ENCODE measurements around the gene ZNF768. TPM values are rescaled to one million over a fixed set of nuclear protein-coding genes. Genes with fewer than 3 reads are reported as not detected.

ZNF768 gene
- total and polyA plus RNA-seq, 2 of the 13 experiments (the other 11 are each of a cell fraction or from before 2014, with no cell fraction given): 26.7 to 34.4 TPM

DNA sequence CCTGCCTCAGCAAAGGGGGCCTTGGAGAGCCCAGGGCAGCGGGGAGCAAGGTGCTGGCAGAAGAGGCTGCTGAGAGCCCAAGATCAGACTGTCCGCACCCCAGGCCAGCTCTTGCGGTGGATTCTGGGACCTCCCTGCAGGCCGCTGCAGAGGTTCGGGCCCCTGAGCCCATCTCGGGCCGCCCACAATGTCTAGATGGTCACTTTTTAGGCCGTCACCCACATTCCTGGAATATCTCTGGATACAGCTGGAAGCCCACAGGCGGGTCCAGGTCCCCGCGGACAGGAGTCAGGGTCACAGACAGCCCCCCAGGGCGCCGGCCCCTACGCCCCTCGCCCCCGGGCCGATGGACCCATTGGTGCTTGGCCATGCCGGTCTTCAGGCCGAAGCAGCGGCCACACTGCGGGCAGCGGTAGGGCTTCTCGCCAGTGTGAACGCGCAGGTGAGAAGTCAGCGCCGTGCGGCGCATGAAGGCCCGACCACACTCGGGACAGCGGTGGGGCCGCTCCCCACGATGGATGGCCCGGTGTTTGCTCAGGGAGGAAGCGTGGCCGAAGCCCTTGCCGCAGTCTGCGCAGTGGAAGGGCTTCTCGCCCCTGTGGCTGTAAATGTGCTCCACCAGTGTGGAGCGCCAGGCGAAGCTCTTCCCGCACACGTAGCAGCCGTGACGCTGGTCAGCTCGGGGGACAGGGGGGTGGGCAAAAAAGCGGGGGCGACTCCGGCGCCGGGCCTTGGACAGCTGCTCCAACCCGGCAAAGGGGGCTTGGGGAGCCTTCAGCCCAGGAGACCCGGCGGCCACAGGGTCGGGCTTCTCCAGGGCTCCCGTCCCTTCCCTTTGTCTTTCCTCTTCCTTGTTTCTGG lies 6.1 kb upstream of the ZNF768 start (continued):
- TF ChIP-seq, protein P1, sequence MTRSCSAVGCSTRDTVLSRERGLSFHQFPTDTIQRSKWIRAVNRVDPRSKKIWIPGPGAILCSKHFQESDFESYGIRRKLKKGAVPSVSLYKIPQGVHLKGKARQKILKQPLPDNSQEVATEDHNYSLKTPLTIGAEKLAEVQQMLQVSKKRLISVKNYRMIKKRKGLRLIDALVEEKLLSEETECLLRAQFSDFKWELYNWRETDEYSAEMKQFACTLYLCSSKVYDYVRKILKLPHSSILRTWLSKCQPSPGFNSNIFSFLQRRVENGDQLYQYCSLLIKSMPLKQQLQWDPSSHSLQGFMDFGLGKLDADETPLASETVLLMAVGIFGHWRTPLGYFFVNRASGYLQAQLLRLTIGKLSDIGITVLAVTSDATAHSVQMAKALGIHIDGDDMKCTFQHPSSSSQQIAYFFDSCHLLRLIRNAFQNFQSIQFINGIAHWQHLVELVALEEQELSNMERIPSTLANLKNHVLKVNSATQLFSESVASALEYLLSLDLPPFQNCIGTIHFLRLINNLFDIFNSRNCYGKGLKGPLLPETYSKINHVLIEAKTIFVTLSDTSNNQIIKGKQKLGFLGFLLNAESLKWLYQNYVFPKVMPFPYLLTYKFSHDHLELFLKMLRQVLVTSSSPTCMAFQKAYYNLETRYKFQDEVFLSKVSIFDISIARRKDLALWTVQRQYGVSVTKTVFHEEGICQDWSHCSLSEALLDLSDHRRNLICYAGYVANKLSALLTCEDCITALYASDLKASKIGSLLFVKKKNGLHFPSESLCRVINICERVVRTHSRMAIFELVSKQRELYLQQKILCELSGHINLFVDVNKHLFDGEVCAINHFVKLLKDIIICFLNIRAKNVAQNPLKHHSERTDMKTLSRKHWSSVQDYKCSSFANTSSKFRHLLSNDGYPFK (CRISPR knock-in tag; IDR thresholded peaks at IDR 0.05; ENCODE audit: borderline replicate concordance): no peak
- TF ChIP-seq, protein P2, sequence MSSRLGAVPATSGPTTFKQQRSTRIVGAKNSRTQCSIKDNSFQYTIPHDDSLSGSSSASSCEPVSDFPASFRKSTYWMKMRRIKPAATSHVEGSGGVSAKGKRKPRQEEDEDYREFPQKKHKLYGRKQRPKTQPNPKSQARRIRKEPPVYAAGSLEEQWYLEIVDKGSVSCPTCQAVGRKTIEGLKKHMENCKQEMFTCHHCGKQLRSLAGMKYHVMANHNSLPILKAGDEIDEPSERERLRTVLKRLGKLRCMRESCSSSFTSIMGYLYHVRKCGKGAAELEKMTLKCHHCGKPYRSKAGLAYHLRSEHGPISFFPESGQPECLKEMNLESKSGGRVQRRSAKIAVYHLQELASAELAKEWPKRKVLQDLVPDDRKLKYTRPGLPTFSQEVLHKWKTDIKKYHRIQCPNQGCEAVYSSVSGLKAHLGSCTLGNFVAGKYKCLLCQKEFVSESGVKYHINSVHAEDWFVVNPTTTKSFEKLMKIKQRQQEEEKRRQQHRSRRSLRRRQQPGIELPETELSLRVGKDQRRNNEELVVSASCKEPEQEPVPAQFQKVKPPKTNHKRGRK (CRISPR knock-in tag; IDR thresholded peaks at IDR 0.05): no peak
- no peak for TF ChIP-seq ZNF256 (CRISPR knock-in tag; conservative IDR thresholded peaks at IDR 0.05)
- TF ChIP-seq, protein P3, sequence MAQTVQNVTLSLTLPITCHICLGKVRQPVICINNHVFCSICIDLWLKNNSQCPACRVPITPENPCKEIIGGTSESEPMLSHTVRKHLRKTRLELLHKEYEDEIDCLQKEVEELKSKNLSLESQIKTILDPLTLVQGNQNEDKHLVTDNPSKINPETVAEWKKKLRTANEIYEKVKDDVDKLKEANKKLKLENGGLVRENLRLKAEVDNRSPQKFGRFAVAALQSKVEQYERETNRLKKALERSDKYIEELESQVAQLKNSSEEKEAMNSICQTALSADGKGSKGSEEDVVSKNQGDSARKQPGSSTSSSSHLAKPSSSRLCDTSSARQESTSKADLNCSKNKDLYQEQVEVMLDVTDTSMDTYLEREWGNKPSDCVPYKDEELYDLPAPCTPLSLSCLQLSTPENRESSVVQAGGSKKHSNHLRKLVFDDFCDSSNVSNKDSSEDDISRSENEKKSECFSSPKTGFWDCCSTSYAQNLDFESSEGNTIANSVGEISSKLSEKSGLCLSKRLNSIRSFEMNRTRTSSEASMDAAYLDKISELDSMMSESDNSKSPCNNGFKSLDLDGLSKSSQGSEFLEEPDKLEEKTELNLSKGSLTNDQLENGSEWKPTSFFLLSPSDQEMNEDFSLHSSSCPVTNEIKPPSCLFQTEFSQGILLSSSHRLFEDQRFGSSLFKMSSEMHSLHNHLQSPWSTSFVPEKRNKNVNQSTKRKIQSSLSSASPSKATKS (CRISPR knock-in tag; IDR thresholded peaks at IDR 0.05): no peak
- TF ChIP-seq ZNF275 (CRISPR knock-in tag; IDR thresholded peaks at IDR 0.05; ENCODE audit: borderline replicate concordance): no peak
- TF ChIP-seq POLR2A (IDR thresholded peaks at IDR 0.05; ENCODE audit: insufficient read depth in 1 of 2, low read depth in 2 of 2, low read length in 2 of 2): 0 out of 4 replicates have a peak, but pooled peaks of 1 of the 2 experiments have one; percentile 20
- peak; percentile 9; the same call in 1 of the 2 replicates for TF ChIP-seq GABPB1 (CRISPR knock-in tag; IDR thresholded peaks at IDR 0.05)
- TF ChIP-seq AGO2 (optimal IDR thresholded peaks at IDR 0.05; ENCODE audit: low read depth, low read length): peak; percentile 87
- no peak for TF ChIP-seq IKZF4 (CRISPR knock-in tag; IDR thresholded peaks at IDR 0.05; ENCODE audit: borderline replicate concordance, low read depth, not compliant biosample characterization)

Data from HepG2 (cell line).